Duodenal mucosa (tissue), 2 donors: ENCODE measurements around the gene TSPOAP1.
A peak's percentile ranks its signal among the peaks of the same experiment; 100 is the strongest.

Source experiments
- H3K27ac ChIP-seq: one replicate; pipeline ENCODE4 v1.7.0; 2013; ENCODE audit warnings: low read depth, low read length
- H3K27me3 ChIP-seq, 2 donors: one replicate each; pipeline ENCODE4 v1.7.0; 2013; ENCODE audit warnings: low read length in 2 of 2, control low read depth in 1 of 2; ENCODE audit not compliant: insufficient read depth in 2 of 2, control insufficient read depth in 1 of 2
- H3K36me3 ChIP-seq, 2 donors: one replicate each; pipeline ENCODE4 v1.7.0; 2013; ENCODE audit warnings: low read length in 2 of 2, control low read depth in 1 of 2; ENCODE audit not compliant: insufficient read depth in 2 of 2, control insufficient read depth in 1 of 2
- H3K4me1 ChIP-seq, 2 donors: one replicate each; pipeline ENCODE4 v1.7.0; 2013; ENCODE audit warnings: low read length in 2 of 2, control low read depth in 1 of 2; ENCODE audit not compliant: insufficient read depth in 2 of 2, control insufficient read depth in 1 of 2
- H3K4me3 ChIP-seq, 2 donors: one replicate each; pipeline ENCODE4 v1.7.0; 2013; ENCODE audit warnings: low read length in 2 of 2, low read depth in 1 of 2
- H3K9ac ChIP-seq, 2 donors: one replicate each; pipeline ENCODE4 v1.7.0; 2013; ENCODE audit warnings: low read length in 2 of 2, low read depth in 1 of 2
- H3K9me3 ChIP-seq, 2 donors: one replicate each; pipeline ENCODE4 v1.7.0; 2013; ENCODE audit warnings: low read length in 2 of 2, control low read depth in 1 of 2; ENCODE audit not compliant: control insufficient read depth in 1 of 2

Gene TSPOAP1

GRCh38 chr17:58329810-58330537, 1.4 kb upstream of the TSPOAP1 start:
- Histone ChIP-seq H3K9me3 (no peaks in the 10 kb centered on the region), H3K36me3 (peaks cover 5 to 6% of the 10 kb centered on the region in 2 donors), H3K9ac (peak overlapping the region; percentile 74 to 76), H3K4me1 (peaks cover 9 to 28% of the 10 kb centered on the region in 2 donors), H3K4me3 (peak overlapping the region; percentile 65 to 79), H3K27me3 (peaks cover 0 to 3% of the 10 kb centered on the region in 2 donors), H3K27ac (no peak overlapping the region)

- peaks cover 5 to 6% of the 10 kb centered on the region in 2 donors for H3K36me3 ChIP-seq
- peaks cover 0 to 4% of the 10 kb centered on the region in 2 donors for H3K27me3 ChIP-seq
- H3K4me3 ChIP-seq, result peak overlapping the region; percentile 65 to 79
- H3K27ac ChIP-seq, result no peak overlapping the region
- peaks cover 6 to 24% of the 10 kb centered on the region in 2 donors for H3K4me1 ChIP-seq
- H3K9ac ChIP-seq, result peak overlapping the region in 1 of 2 donors; percentile 40
- H3K9me3 ChIP-seq, result no peaks in the 10 kb centered on the region
Observed at GRCh38 chr17:58329035-58329809, 627 bp upstream of the TSPOAP1 start.

GRCh38 chr17:58327363-58328194, 1.0 kb downstream of the TSPOAP1 start:
- Histone ChIP-seq H3K27ac (no peak overlapping the region), H3K4me3 (peak overlapping the region in 1 of 2 donors; percentile 48), H3K36me3 (peaks cover 5 to 6% of the 10 kb centered on the region in 2 donors), H3K9me3 (no peaks in the 10 kb centered on the region), H3K27me3 (peaks cover 4 to 5% of the 10 kb centered on the region in 2 donors), H3K9ac (peak overlapping the region in 1 of 2 donors; percentile 18), H3K4me1 (peaks cover 6 to 25% of the 10 kb centered on the region in 2 donors)

- H3K4me1 ChIP-seq, result peaks cover 6 to 25% of the 10 kb centered on the region in 2 donors
- H3K9ac ChIP-seq, result no peak overlapping the region
- H3K36me3 ChIP-seq, result peaks cover 5 to 6% of the 10 kb centered on the region in 2 donors
- no peak overlapping the region for H3K27ac ChIP-seq
- peaks cover 4 to 5% of the 10 kb centered on the region in 2 donors for H3K27me3 ChIP-seq
- H3K9me3 ChIP-seq, result no peaks in the 10 kb centered on the region
- no peak overlapping the region for H3K4me3 ChIP-seq
Observed at GRCh38 chr17:58326609-58327362, 1.8 kb downstream of the TSPOAP1 start.

GRCh38 chr17:58325976-58326468, 2.6 kb downstream of the TSPOAP1 start:
- Histone ChIP-seq H3K4me3 (no peak overlapping the region), H3K36me3 (peaks cover 4 to 5% of the 10 kb centered on the region in 2 donors), H3K4me1 (peaks cover 6 to 25% of the 10 kb centered on the region in 2 donors), H3K9ac (no peak overlapping the region), H3K9me3 (no peaks in the 10 kb centered on the region), H3K27me3 (peaks cover 4 to 5% of the 10 kb centered on the region in 2 donors), H3K27ac (no peak overlapping the region)

GRCh38 chr17:58325289-58325726, 3.3 kb downstream of the TSPOAP1 start:
- peak overlapping the region in 1 of 2 donors; percentile 57 for H3K9ac ChIP-seq
- peaks cover 4 to 5% of the 10 kb centered on the region in 2 donors for H3K27me3 ChIP-seq

GRCh38 chr17:58324409-58325288, 3.9 kb downstream of the TSPOAP1 start:
- Histone ChIP-seq H3K27me3 (peaks cover 4 to 5% of the 10 kb centered on the region in 2 donors), H3K9ac (peak overlapping the region; percentile 37 to 57), H3K9me3 (no peaks in the 10 kb centered on the region), H3K36me3 (no peaks in the 10 kb centered on the region), H3K4me1 (peaks cover 6 to 25% of the 10 kb centered on the region in 2 donors), H3K4me3 (peak overlapping the region; percentile 71 to 74), H3K27ac (no peak overlapping the region)

More at GRCh38 chr17:58325289-58325726, 3.3 kb downstream of the TSPOAP1 start:
- no peaks in the 10 kb centered on the region for H3K36me3 ChIP-seq
- peak overlapping the region in 1 of 2 donors; percentile 74 for H3K4me3 ChIP-seq
- H3K27ac ChIP-seq, result no peak overlapping the region
- H3K9me3 ChIP-seq, result no peaks in the 10 kb centered on the region
- H3K4me1 ChIP-seq, result peaks cover 6 to 25% of the 10 kb centered on the region in 2 donors

- Histone ChIP-seq H3K9me3 (no peaks in the 10 kb centered on the region), H3K9ac (peak overlapping the region in 1 of 2 donors; percentile 37), H3K36me3 (no peaks in the 10 kb centered on the region), H3K27ac (no peak overlapping the region), H3K4me1 (peaks cover 6 to 22% of the 10 kb centered on the region in 2 donors), H3K4me3 (peak overlapping the region; percentile 71 to 74), H3K27me3 (peaks cover 4 to 5% of the 10 kb centered on the region in 2 donors)
Observed at GRCh38 chr17:58324056-58324408, 4.6 kb downstream of the TSPOAP1 start.
